Cardiac muscle cell (in vitro differentiated cells and primary cell): ENCODE data around the gene PDZD2. TPM values are rescaled to one million over a fixed set of nuclear protein-coding genes. Genes with fewer than 3 reads are reported as not detected.

ENCODE experiments used
- DNase-seq, 2 donors: peaks; one replicate each; pipeline versions ENCODE4 v3.0.0 to v3.0.0-alpha.2; 2010 to 2017; ENCODE audit warnings: low read depth in 1 of 2, low spot score in 1 of 2
- H3K27ac ChIP-seq: fragments of 200-600 bp; sonication (generic); 2 replicates; pipeline ENCODE4 v1.5.1; 2016
- H3K27me3 ChIP-seq: fragments of 200-600 bp; sonication (generic); 2 replicates; pipeline ENCODE4 v1.6.0; 2016; ENCODE audit warnings: control low read depth
- H3K36me3 ChIP-seq: fragments of 200-600 bp; sonication (generic); 2 replicates; pipeline ENCODE4 v1.5.1; 2016; ENCODE audit warnings: control low read depth
- H3K4me1 ChIP-seq: fragments of 200-600 bp; sonication (generic); 2 replicates; pipeline ENCODE4 v1.8.1; 2017; ENCODE audit warnings: low read depth, mild to moderate bottlenecking, mixed run types
- H3K4me3 ChIP-seq: fragments of 200-600 bp; sonication (generic); 2 replicates; pipeline ENCODE4 v1.5.1; 2016; ENCODE audit warnings: mild to moderate bottlenecking
- H3K9me3 ChIP-seq: fragments of 200-600 bp; sonication (generic); 2 replicates; pipeline ENCODE4 v1.5.1; 2017; ENCODE audit warnings: low read depth, mild to moderate bottlenecking, control low read depth
- polyA plus RNA-seq: library from polyadenylated mRNA; unstranded; fragments of >200 nt; fragmentation: Nextera tagmentation; extraction: Ambion mirVana; gene quantifications from 2 replicates; pipeline ENCODE4 v1.2.1, GENCODE V29; 2016
- total RNA-seq: library from RNA; depleted of rRNA; stranded (reverse); fragments of >200 nt; gene quantifications from 2 replicates; pipeline ENCODE4 v1.2.3, GENCODE V29; 2016
- TF ChIP-seq, protein P1 (sequence below): IDR thresholded peaks from 2 replicates; pipeline ENCODE4 v1.5.1; 2012; ENCODE audit warnings: low read depth, mild to moderate bottlenecking, low read length

The PDZD2 gene
- total and polyA plus RNA-seq, 2 experiments from 2014 or later, result 3.0 to 3.5 TPM

DNA sequence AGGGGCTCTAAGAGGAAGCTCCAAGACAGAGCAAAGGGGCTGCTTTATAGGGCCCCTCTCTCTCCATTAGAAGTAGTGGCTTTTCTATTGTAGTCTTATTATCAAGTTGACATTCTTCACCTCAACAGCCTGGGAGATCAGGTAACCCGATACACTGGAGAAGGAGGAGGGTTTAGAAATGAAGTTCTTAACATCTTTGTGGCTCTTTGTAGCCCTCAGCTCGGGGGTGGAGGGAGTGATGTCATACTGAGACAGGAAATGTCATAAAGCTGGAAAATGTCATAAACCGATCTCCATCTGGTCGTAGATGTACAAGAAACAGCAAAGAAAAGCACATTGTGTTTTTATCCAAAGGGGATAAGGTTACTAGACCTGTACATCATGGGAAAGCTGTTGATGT, 17.9 kb downstream of the PDZD2 start:
- no peak for DNase-seq
- H3K36me3 ChIP-seq, result no peaks in the 10 kb centered on the region
- H3K4me3 ChIP-seq, result no peak overlapping the region
- peaks cover 21% of the 10 kb centered on the region for H3K4me1 ChIP-seq
- H3K27me3 ChIP-seq, result no peaks in the 10 kb centered on the region
- TF ChIP-seq, protein P1, sequence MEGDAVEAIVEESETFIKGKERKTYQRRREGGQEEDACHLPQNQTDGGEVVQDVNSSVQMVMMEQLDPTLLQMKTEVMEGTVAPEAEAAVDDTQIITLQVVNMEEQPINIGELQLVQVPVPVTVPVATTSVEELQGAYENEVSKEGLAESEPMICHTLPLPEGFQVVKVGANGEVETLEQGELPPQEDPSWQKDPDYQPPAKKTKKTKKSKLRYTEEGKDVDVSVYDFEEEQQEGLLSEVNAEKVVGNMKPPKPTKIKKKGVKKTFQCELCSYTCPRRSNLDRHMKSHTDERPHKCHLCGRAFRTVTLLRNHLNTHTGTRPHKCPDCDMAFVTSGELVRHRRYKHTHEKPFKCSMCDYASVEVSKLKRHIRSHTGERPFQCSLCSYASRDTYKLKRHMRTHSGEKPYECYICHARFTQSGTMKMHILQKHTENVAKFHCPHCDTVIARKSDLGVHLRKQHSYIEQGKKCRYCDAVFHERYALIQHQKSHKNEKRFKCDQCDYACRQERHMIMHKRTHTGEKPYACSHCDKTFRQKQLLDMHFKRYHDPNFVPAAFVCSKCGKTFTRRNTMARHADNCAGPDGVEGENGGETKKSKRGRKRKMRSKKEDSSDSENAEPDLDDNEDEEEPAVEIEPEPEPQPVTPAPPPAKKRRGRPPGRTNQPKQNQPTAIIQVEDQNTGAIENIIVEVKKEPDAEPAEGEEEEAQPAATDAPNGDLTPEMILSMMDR, result no peak
- H3K27ac ChIP-seq, result no peak overlapping the region
- H3K9me3 ChIP-seq, result no peaks in the 10 kb centered on the region

DNA sequence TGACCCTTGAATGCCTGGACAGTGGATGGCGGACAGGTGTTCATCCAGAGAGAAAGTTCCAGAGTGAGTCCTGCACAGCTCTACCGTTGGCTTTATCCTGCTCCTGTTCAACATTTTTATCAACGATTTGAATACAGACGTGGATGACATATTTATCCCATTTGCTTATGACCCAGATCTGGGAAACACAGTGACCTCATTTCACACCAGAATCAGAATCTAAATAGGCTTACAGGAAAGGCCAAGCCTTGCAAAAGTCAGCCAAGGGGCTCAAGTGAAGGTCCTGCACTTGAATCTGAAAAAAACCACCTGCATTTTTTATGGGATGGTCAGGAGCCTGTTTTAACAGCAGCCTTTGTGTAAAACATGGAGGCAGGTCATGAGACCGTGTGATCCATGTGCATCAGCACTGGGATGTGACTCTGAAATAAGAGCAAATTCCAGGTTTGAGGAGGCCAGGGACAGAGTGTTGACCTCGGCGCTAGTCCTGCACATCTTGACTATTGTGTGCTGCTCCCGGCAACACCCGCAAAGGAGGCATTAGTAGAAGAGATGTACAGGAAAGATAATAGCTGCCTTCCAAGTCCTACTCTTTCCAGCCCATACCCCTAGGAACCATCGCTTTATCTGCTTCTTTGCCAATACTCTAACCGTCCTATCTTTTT, 18.5 kb downstream of the PDZD2 start:
- TF ChIP-seq, protein P1, result no peak
- no peak overlapping the region for H3K27ac ChIP-seq
- H3K4me1 ChIP-seq, result peaks cover 22% of the 10 kb centered on the region
- H3K9me3 ChIP-seq, result no peaks in the 10 kb centered on the region
- no peak for DNase-seq
- H3K36me3 ChIP-seq, result no peaks in the 10 kb centered on the region
- H3K27me3 ChIP-seq, result no peaks in the 10 kb centered on the region
- no peak overlapping the region for H3K4me3 ChIP-seq

DNA sequence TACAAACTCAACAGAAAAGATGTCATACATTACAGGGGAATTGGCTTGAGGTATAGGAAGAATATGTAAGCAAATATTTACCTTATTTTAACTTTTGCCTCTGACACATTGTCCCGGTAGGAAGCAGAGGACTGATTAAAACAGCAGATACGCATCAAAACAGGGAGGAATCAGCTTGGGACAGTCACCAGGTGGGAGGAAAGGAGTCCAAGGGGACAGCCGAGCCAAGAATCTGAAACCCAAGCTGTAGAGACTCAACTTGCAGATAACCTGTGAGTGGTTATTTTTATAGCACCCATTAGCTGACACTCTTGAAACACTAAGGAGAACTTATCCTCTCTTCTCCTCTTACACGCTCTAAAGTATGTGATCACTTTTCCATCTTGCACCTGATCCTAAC, 22.3 kb downstream of the PDZD2 start:
- H3K27me3 ChIP-seq, result no peaks in the 10 kb centered on the region
- peaks cover 16% of the 10 kb centered on the region for H3K4me1 ChIP-seq
- no peaks in the 10 kb centered on the region for H3K9me3 ChIP-seq
- no peak overlapping the region for H3K4me3 ChIP-seq
- no peaks in the 10 kb centered on the region for H3K36me3 ChIP-seq
- TF ChIP-seq, protein P1, result no peak
- H3K27ac ChIP-seq, result no peak overlapping the region
- no peak for DNase-seq

DNA sequence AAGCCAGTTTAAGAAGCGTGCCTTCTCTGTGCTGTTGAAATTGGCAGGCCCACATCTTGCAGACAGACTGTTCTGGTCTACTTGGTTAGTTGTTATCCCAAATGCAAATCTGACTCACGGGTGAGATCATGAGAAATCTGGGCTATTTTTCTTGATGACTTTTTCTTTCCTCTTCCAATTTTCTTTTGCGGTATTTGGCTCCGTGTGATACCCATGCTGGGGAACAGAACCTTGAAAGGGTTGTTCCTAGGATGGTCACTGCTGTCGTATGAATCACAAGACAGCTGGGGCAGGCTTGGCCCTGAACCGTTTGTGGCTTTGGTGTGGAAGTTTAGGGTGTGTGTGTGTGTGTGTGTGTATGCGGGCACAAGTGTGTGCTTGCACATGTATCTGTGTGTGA, 24.6 kb downstream of the PDZD2 start:
- DNase-seq, result peak in 1 of 2 donors; percentile 44
- Histone ChIP-seq H3K4me3 (no peak overlapping the region), H3K4me1 (peaks cover 5% of the 10 kb centered on the region), H3K9me3 (no peaks in the 10 kb centered on the region), H3K36me3 (no peaks in the 10 kb centered on the region), H3K27ac (no peak overlapping the region), H3K27me3 (no peaks in the 10 kb centered on the region)
- TF ChIP-seq, protein P1, result no peak

DNA sequence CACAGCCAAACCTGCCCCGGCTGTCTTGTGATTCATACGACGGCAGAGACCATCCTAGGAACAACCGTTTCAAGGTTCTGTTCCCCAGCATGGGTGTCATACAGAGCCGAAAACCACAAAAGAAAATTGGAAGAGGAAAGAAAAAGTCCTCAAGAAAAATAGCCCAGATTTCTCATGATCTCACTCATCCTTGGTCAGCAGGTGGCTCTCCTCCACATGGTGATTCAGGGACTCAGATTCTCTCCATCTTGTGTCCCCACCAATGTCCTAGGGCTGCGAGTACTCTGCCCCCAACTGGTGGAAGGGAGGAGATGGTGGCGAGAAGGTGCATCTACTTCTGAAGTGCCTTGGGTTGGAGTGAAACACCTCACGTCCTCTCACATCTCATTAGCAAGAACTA, 25.6 kb downstream of the PDZD2 start:
- Histone ChIP-seq H3K4me3 (no peak overlapping the region), H3K9me3 (no peaks in the 10 kb centered on the region), H3K4me1 (peaks cover 5% of the 10 kb centered on the region), H3K36me3 (no peaks in the 10 kb centered on the region), H3K27me3 (no peaks in the 10 kb centered on the region), H3K27ac (no peak overlapping the region)
- DNase-seq, result peak in 1 of 2 donors; percentile 14
- TF ChIP-seq, protein P1, result peak; percentile 15
